Sigmoid colon (tissue), 7 donors: Measurements from ENCODE around the gene FHAD1. TPM values are rescaled to one million over a fixed set of nuclear protein-coding genes. Genes with fewer than 3 reads are reported as not detected.
A peak's percentile ranks its signal among the peaks of the same experiment; 100 is the strongest.
"Not testable (repeated sequence)": the region's sequence is repeated elsewhere in the genome, so short reads cannot be mapped to it uniquely, and the experiment has no call there.

Source experiments
- DNase-seq: peaks from one replicate; pipeline ENCODE4 v3.0.0-alpha.2; 2019
- H3K27ac ChIP-seq, 4 donors: fragments of 200-600 bp; sonication (generic); one replicate each; pipeline ENCODE4 v1.5.1; 2016 to 2019; ENCODE audit warnings: mild to moderate bottlenecking in 1 of 4
- H3K27me3 ChIP-seq, 3 donors: fragments of 200-600 bp; sonication (generic); one replicate each; pipeline ENCODE4 v1.5.1; 2019; ENCODE audit warnings: mild to moderate bottlenecking in 1 of 3
- H3K36me3 ChIP-seq, 4 donors: fragments of 200-600 bp; sonication (generic); one replicate each; pipeline ENCODE4 v1.5.1; 2016 to 2019
- H3K4me1 ChIP-seq, 4 donors: fragments of 200-600 bp; sonication (generic); one replicate each; pipeline ENCODE4 v1.5.1; 2017 to 2019
- H3K4me3 ChIP-seq, 4 donors: fragments of 200-600 bp; sonication (generic); one replicate each; pipeline ENCODE4 v1.5.1; 2017 to 2019; ENCODE audit warnings: mild to moderate bottlenecking in 2 of 4, moderate library complexity in 1 of 4
- H3K9me3 ChIP-seq, 4 donors: fragments of 200-600 bp in 3 of 4; sonication (generic) in 3 of 4; one replicate each; pipeline versions ENCODE4 v1.5.1 to v1.6.1; 2013 to 2019
- CTCF ChIP-seq, 4 experiments: fragments of 450-650 bp in 3 of 4; fragments of 200-600 bp in 1 of 4; IDR thresholded peaks; one replicate each; pipeline ENCODE4 v1.5.1; 2016 to 2019; ENCODE audit warnings: antibody characterized with exemption in 4 of 4, mild to moderate bottlenecking in 3 of 4, moderate library complexity in 2 of 4
- EP300 ChIP-seq, 4 donors: sonication (generic); formaldehyde crosslinking; IDR thresholded peaks; one replicate each; pipeline ENCODE4 v1.6.1; 2017; ENCODE audit warnings: antibody characterized with exemption in 4 of 4
- POLR2A ChIP-seq, 2 donors: fragments of 450-650 bp; IDR thresholded peaks; one replicate each; pipeline ENCODE4 v1.6.1; 2016; ENCODE audit warnings: antibody characterized with exemption in 2 of 2, mild to moderate bottlenecking in 2 of 2, moderate library complexity in 2 of 2
- POLR2AphosphoS5 ChIP-seq, 4 donors: sonication (generic); formaldehyde crosslinking; IDR thresholded peaks; one replicate each; pipeline ENCODE4 v1.6.1; 2017; ENCODE audit warnings: antibody characterized with exemption in 4 of 4
- WGBS, 2 donors: extraction: QIAGEN DNeasy Blood & Tissue Kit; methylation state at CpG; one replicate each; pipeline ENCODE4 v1.1.7; 2013; 5-methylcytosine and 5-hydroxymethylcytosine counted together
- intact Hi-C: fragments of 100-400 bp; cut with DNase I; formaldehyde crosslinking; loops from one replicate; pipeline ENCODE4 v1.15.1; 2023
- polyA plus RNA-seq, 3 donors: library from polyadenylated mRNA; stranded (reverse); fragments of 200-250 nt; gene quantifications; one replicate each; pipeline ENCODE4 v1.2.3, GENCODE V29; 2013
- total RNA-seq, 4 donors: library from RNA; depleted of rRNA; stranded (reverse); fragments of >200 nt; gene quantifications; one replicate each; pipeline ENCODE4 v1.1.0, GENCODE V29; 2016
- donor health status: healthy with polysubstance abuse.
- donor health status: Bipolar disorder and iron deficiency.
- donor health status: healthy.

FHAD1 gene
- total and polyA plus RNA-seq, 7 donors = 0.27 to 1.8 (median 0.92) TPM; not detected in 2

GRCh38 chr1:15370781-15371520 is 123.9 kb downstream of the FHAD1 start:
- intact Hi-C loops = no loop called here
- Histone ChIP-seq H3K4me1 (peaks cover 0 to 21% (median 20%) of the 10 kb centered on the region in 4 donors), H3K4me3 (no peak overlapping the region), H3K9me3 (no peaks in the 10 kb centered on the region), H3K36me3 (no peaks in the 10 kb centered on the region), H3K27ac (peak overlapping the region; percentile 22 to 77 (median 48)), H3K27me3 (no peaks in the 10 kb centered on the region)
- WGBS, 2 donors = 29 to 58% methylated on average over 16 of the region's 16 CpGs
- DNase-seq = peak; percentile 80
- TF ChIP-seq CTCF (IDR thresholded peaks at IDR 0.05) = no peak
- TF ChIP-seq POLR2AphosphoS5 (IDR thresholded peaks at IDR 0.05) = peak in 3 of 4 donors; percentile 41 to 53 (median 51)
- peak in 1 of 4 donors; percentile 3 for TF ChIP-seq EP300 (IDR thresholded peaks at IDR 0.05)

- WGBS, 2 donors = 76% methylated on average over 21 of the region's 21 CpGs
- intact Hi-C loops = no loop called here
Measured at GRCh38 chr1:15371610-15372545, 124.9 kb downstream of the FHAD1 start.

GRCh38 chr1:15378729-15379128 is 131.7 kb downstream of the FHAD1 start:
- no peaks in the 10 kb centered on the region for H3K4me1 ChIP-seq
- 88 to 92% methylated on average over 8 of the region's 8 CpGs for WGBS, 2 donors
- no peak for DNase-seq

More at GRCh38 chr1:15371610-15372545, 124.9 kb downstream of the FHAD1 start:
- no peaks in the 10 kb centered on the region for H3K36me3 ChIP-seq
- peak overlapping the region in 3 of 4 donors; percentile 32 to 77 (median 64) for H3K27ac ChIP-seq
- H3K4me3 ChIP-seq = no peak overlapping the region
- no peaks in the 10 kb centered on the region for H3K9me3 ChIP-seq
- H3K27me3 ChIP-seq = no peaks in the 10 kb centered on the region
- TF ChIP-seq POLR2AphosphoS5 (IDR thresholded peaks at IDR 0.05) (no peak), EP300 (IDR thresholded peaks at IDR 0.05) (no peak), POLR2A (IDR thresholded peaks at IDR 0.05) (no peak), CTCF (IDR thresholded peaks at IDR 0.05) (no peak)
- DNase-seq = no peak
- peaks cover 0 to 21% (median 20%) of the 10 kb centered on the region in 4 donors for H3K4me1 ChIP-seq

GRCh38 chr1:15379151-15379550 is 132.1 kb downstream of the FHAD1 start:
- DNase-seq, H3K27me3 ChIP-seq, H3K9me3 ChIP-seq, H3K4me1 ChIP-seq, H3K27ac ChIP-seq, intact Hi-C loops, H3K36me3 ChIP-seq, H3K4me3 ChIP-seq: not testable (repeated sequence)
- 73 to 83% methylated on average over 7 to 8 of the region's 9 CpGs for WGBS, 2 donors

More at GRCh38 chr1:15378729-15379128, 131.7 kb downstream of the FHAD1 start:
- intact Hi-C loops = no loop called here
- Histone ChIP-seq H3K27ac (no peak overlapping the region), H3K36me3 (no peaks in the 10 kb centered on the region), H3K4me3 (no peak overlapping the region), H3K27me3 (no peaks in the 10 kb centered on the region), H3K9me3 (no peaks in the 10 kb centered on the region)
- TF ChIP-seq POLR2AphosphoS5 (IDR thresholded peaks at IDR 0.05) = no peak
- no peak for TF ChIP-seq CTCF (IDR thresholded peaks at IDR 0.05)
- no peak for TF ChIP-seq EP300 (IDR thresholded peaks at IDR 0.05)
